IMR-90 (cell line): Measurements from ENCODE around the gene EEPD1.

Experiments used
- BHLHE40 ChIP-seq: fragments of 150-350 bp; IDR thresholded peaks from 2 replicates; pipeline ENCODE4 v1.6.1; 2016; ENCODE audit warnings: mild to moderate bottlenecking, low read depth, low read length
- CEBPB ChIP-seq: IDR thresholded peaks from 2 replicates; pipeline ENCODE4 v1.6.1; 2012; ENCODE audit warnings: low read depth, low read length, improper control_type of control experiment
- CHD1 ChIP-seq: IDR thresholded peaks from 2 replicates; pipeline ENCODE4 v1.6.1; 2012; ENCODE audit warnings: low read depth, low read length, improper control_type of control experiment
- FOS ChIP-seq: fragments of 150-350 bp; IDR thresholded peaks from 2 replicates; pipeline ENCODE4 v1.6.1; 2016; ENCODE audit warnings: low read depth, low read length
- MAZ ChIP-seq: IDR thresholded peaks from 2 replicates; pipeline ENCODE4 v1.6.1; 2012; ENCODE audit warnings: low read depth, mild to moderate bottlenecking, low read length, improper control_type of control experiment, moderate library complexity, borderline replicate concordance
- NFE2L2 ChIP-seq: fragments of 150-350 bp; IDR thresholded peaks from 2 replicates; pipeline ENCODE4 v1.6.1; 2016; ENCODE audit warnings: low read depth, mild to moderate bottlenecking, low read length
- POLR2A ChIP-seq: IDR thresholded peaks from 2 replicates; pipeline ENCODE4 v1.6.1; 2012; ENCODE audit warnings: mild to moderate bottlenecking, low read depth, low read length
- RCOR1 ChIP-seq: IDR thresholded peaks from 2 replicates; pipeline ENCODE4 v1.6.1; 2012; ENCODE audit warnings: mild to moderate bottlenecking, low read length, improper control_type of control experiment; ENCODE audit not compliant: insufficient replicate concordance
- RFX5 ChIP-seq: IDR thresholded peaks from 2 replicates; pipeline ENCODE4 v1.8.0; 2012; ENCODE audit warnings: low read depth, mild to moderate bottlenecking, low read length, moderate library complexity
- SMC3 ChIP-seq: fragments of 150-350 bp; IDR thresholded peaks from 2 replicates; pipeline ENCODE4 v1.6.1; 2016; ENCODE audit warnings: low read depth, mild to moderate bottlenecking, antibody characterized with exemption, low read length, moderate library complexity
- TF ChIP-seq, protein P1 (sequence below): conservative IDR thresholded peaks from 2 replicates; pipeline ENCODE4 v1.5.1; 2012; ENCODE audit warnings: mild to moderate bottlenecking, low read depth, low read length, improper control_type of control experiment
- TF ChIP-seq, protein P2 (sequence below): fragments of 150-350 bp; IDR thresholded peaks from 2 replicates; pipeline ENCODE4 v1.6.1; 2016; ENCODE audit warnings: low read depth, mild to moderate bottlenecking, low read length, moderate library complexity, borderline replicate concordance

DNA sequence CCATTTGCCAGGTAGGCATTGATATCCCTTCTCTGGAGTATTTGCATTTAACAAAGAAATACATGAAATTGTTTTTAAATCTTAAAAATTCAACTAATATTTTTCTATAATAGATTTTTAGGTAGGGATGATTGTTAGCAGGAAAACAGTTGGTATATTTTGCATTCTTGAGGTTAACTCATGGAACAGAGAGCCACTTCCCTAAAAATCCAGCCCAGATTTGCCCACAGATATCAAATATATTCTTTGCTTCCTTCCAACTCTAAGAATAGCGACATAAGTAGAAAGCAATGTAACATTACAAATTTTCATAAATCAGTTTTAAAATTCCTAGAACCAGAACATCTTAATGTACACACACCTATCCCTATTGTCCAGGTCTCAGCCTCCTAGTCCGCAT lies 191.6 kb downstream of the EEPD1 start:
- TF ChIP-seq, protein P1, sequence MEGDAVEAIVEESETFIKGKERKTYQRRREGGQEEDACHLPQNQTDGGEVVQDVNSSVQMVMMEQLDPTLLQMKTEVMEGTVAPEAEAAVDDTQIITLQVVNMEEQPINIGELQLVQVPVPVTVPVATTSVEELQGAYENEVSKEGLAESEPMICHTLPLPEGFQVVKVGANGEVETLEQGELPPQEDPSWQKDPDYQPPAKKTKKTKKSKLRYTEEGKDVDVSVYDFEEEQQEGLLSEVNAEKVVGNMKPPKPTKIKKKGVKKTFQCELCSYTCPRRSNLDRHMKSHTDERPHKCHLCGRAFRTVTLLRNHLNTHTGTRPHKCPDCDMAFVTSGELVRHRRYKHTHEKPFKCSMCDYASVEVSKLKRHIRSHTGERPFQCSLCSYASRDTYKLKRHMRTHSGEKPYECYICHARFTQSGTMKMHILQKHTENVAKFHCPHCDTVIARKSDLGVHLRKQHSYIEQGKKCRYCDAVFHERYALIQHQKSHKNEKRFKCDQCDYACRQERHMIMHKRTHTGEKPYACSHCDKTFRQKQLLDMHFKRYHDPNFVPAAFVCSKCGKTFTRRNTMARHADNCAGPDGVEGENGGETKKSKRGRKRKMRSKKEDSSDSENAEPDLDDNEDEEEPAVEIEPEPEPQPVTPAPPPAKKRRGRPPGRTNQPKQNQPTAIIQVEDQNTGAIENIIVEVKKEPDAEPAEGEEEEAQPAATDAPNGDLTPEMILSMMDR, result no peak
- TF ChIP-seq POLR2A (no peak), NFE2L2 (no peak), BHLHE40 (no peak), RCOR1 (no peak), RFX5 (no peak), MAZ (no peak), SMC3 (no peak), CHD1 (no peak), FOS (no peak), CEBPB (no peak)
- TF ChIP-seq, protein P2, sequence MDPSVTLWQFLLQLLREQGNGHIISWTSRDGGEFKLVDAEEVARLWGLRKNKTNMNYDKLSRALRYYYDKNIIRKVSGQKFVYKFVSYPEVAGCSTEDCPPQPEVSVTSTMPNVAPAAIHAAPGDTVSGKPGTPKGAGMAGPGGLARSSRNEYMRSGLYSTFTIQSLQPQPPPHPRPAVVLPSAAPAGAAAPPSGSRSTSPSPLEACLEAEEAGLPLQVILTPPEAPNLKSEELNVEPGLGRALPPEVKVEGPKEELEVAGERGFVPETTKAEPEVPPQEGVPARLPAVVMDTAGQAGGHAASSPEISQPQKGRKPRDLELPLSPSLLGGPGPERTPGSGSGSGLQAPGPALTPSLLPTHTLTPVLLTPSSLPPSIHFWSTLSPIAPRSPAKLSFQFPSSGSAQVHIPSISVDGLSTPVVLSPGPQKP, result no peak
